HK-2 (cell line): Measurements from ENCODE around the gene GRIK3.
"Not testable (repeated sequence)": the region's sequence is repeated elsewhere in the genome, so short reads cannot be mapped to it uniquely, and the experiment has no call there.

Experiments used
- DNase-seq: peaks from one replicate; pipeline ENCODE4 v3.0.0-alpha.2; 2018; ENCODE audit not compliant: unreplicated experiment

The GRIK3 gene

GRCh38 chr1:36910886-36911540 is 123.3 kb downstream of the GRIK3 start:
- DNase-seq, result no peak

DNA sequence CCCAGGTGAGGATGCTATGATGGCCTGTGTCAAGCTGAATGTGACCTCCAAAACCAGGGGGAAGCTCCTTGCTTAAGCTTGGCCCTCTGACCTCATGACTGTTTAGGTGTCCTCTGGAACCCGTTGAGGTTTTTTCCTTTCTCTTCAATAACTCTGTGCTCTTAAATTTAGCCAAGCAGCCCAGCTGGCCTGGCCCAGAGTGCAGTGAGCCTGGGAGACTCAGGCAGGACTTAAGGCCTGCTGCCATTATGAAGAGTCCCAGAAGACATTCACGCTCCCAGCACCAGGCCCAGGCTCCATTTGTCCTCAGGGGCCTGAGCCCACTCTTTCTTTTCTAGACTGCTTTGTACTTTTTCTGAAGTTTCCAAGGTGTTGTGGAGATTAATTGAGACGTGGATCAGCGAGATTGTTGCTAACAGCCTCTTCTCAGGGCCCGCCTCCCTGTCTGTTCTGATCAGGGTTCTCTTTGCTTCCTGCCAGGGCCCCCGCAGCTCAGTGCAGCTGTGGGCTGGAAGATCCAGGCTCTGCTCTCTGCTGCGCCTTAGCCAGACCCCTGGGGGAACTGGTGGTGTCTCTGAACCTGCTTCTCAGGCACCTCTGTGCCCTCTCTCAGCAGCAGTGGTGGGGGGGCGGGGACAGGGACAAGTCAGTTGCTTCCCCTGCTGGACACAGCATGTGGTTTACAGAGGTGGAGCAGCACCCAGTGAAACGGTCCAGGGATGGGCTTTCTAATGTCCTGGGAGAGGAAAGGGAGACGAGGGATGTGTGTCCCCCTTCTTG is 124.2 kb downstream of the GRIK3 start:
- no peak for DNase-seq

DNA sequence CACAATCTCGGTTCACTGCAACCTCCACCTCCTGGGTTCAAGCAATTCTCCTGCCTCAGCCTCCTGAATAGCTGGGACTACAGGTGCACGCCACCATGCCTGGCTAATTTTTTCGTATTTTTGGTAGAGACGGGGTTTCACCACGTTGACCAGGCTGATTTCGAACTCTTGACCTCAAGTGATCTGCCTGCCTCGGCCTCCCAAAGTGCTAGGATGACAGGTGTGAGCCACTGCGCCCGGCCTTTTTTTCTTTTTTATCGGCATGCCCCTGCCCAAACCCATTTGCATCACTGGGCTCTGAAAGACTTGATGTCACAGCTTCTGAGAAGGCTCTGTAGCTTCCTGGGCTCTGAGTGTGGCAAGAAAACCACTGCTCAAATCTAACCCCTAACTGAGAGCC is 125.0 kb downstream of the GRIK3 start:
- not testable (repeated sequence) for DNase-seq

- DNase-seq, result no peak
Measured at GRCh38 chr1:36908096-36908495, 126.2 kb downstream of the GRIK3 start.

- no peak for DNase-seq
Measured at GRCh38 chr1:36906555-36906954, 127.8 kb downstream of the GRIK3 start.

DNA sequence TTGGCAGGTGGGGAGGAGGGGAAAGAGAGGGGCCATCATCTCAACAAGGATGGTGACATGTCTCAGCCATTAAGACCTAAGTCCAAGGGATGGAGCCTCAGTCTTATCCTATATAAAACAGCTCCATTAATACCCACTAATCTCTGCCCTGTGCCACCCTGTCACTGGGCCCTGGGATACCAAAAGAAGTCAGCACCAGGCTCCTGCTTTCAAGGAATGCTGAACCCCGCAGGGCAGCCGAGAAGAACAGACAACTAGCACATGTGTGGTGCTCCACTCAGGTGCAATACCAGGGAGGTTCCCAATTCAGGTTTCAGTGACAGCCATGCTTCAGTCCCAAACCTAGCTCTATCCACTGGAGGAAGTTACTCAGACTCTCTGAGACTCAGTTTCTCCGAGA is 128.4 kb downstream of the GRIK3 start:
- DNase-seq, result no peak

- no peak for DNase-seq
Measured at GRCh38 chr1:36900128-36900527, 134.2 kb downstream of the GRIK3 start.

- DNase-seq, result not testable (repeated sequence)
Measured at GRCh38 chr1:36897813-36898212, 136.5 kb downstream of the GRIK3 start.

DNA sequence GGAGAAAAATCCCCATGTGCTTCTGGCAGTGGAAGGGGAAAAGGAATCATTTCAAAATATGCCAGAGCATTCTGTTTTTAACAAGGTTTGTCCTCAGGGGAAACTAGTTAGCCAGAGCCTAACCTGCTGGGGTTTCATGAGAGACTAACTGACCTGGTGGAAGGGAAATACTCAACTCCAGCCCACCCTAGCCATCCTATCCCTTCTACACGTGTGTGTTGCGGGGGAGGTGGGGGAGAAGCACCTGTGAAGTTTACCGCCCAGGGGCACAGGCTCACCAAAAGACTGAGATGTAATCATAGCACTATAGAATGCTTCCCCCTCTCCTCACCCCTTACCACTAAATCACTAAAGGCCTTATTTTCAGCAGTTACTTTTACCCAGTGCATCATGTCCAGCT is 139.5 kb downstream of the GRIK3 start:
- no peak for DNase-seq

DNA sequence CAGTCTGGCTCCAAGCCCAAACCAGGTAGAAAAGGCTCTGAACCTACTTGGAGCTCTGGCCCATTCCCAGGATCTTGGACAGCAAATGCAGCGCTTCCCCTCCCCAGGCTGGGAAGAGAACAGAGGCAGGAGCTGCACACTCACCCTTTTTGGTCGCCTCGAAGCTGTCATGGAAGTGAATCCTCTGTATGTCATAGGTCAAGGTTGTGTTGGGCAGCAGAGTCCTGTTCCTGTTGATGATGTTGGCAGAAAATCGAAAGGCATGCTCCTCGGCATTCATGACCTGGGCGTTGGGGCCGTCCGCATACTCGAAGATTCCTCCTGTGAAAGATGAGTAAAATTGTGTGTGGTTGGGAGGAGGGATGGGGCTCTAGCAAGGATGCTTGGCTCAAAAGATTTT is 143.5 kb downstream of the GRIK3 start:
- no peak for DNase-seq

- no peak for DNase-seq
Measured at GRCh38 chr1:36889478-36890226, 144.7 kb downstream of the GRIK3 start.

DNA sequence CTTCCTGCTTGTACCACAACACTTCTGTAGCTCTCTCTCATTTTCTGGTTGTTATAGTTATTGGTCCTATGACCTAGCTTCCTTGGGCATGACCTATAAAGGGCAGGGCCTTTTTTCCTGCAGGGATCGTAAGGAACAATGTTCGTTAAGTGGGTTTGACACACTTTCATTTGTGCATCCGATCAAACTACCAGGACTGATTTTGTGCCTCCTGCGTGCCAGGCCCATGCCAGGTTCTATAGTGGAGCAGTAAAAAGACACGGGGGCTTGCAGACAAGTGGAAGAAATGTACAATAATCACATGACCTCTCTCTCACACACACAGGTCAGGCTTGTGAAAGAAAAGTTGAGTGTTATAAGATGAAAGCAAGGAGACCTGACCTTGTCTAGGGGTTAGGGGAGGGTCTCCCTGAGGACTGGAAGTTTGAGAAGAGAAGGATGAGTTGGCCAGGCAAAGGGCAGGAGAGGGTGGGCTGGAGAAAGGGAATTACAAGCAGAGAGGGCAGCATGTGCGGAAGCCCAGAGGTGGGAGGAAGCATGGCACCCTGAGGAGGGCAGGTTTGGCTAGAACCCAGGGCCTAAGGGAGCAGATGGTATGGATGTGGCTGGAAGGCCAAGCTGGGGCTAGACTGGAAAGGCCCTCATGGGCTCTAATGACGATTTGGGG is 145.4 kb downstream of the GRIK3 start:
- DNase-seq, result no peak

GRCh38 chr1:36885540-36886357 is 148.6 kb downstream of the GRIK3 start:
- DNase-seq, result no peak

DNA sequence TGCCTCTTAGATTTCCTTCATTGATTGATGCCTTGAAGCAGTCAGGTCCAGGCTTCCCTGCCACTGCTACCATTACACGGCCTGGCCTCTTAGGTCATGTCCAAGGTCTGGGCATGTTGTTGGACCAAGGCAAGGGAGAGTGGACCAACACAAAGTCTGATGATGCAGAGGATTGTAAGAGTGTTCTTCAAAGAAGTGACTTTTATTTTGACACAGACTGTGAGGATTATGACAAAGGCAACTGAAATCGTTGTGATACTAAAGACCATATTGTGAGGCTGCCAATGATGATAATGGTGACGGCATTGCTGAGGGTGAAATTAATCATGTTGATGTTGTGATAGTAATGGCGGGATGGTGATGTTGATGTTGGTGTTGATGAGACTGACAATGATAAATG is 149.5 kb downstream of the GRIK3 start:
- no peak for DNase-seq

DNA sequence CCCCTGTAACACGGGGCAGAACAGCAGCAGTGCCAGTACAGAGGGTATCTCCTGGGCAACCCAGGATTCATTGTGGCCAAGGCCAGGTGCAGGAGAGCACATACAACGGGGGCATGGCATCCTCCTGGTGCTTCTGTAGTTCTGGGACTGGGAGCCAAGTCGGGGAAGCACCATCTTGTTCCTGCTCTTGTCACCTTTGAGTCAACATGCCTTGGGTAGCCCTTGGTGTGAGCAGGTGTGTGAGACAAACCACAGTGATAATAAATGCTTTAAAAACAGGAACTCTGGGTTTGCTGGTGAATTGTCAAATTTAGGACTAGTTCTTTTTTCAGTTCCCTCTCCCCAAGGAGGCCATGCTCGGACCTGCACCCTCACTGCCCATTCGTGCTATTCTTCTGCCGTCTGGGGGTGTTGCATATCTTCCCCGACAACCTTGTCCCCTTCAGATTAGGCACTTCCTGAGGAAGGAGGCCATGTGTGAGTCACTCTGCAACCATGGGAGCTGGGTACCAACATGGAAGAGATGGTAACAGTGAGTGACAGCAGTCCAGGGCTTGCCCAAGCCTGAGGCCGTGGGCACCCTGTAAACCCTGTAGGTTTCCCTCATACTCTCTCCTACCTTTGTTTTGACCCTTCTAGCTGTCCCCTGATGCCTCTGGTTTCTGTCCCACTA is 150.2 kb downstream of the GRIK3 start:
- DNase-seq, result no peak

GRCh38 chr1:36883315-36883949 is 150.9 kb downstream of the GRIK3 start:
- DNase-seq, result no peak

GRCh38 chr1:36882536-36883285 is 151.6 kb downstream of the GRIK3 start:
- DNase-seq, result no peak

DNA sequence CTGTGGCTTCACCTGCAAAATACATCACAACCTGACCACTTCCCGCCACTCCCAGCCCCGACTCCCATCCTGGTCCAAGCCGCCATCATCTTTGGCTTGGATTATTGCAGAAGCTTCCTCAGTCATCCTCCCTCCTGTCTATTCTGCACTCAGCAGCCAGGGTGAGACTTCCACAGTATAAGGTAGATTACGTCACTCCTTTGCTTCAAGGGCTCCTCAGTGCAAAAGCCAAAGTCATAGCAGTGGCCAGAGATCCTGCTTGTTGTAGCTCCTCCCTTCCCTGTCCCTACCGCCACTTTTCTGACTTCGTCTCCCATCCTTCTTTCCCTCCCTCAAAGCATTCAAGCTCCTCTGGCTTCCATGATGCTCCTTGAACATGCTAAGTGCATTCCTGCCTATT is 152.8 kb downstream of the GRIK3 start:
- no peak for DNase-seq

DNA sequence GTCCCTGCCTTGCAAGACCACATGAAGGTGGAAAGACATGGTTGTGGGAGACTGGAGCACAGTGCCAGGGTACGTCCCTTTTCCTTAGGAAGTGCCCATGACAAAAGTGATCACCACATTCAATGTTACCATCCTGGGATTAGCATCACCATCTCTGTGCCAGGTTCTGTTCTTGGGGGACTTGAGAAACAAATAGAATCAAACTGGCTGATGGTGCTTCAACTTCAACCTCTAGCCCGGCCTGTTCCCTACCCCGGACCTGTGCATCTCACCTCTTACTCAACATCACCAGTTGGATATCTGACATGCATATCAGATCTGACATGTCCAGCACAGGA is 153.3 kb downstream of the GRIK3 start:
- DNase-seq, result no peak
